Fibroblast of lung (primary cell): Measurements from ENCODE around the gene SYVN1. TPM values are rescaled to one million over a fixed set of nuclear protein-coding genes. Genes with fewer than 3 reads are reported as not detected.

ENCODE experiments used
- DNase-seq, 2 donors: peaks; one replicate each; pipeline versions ENCODE4 v3.0.0 to v3.0.0-alpha.2; 2010; ENCODE audit warnings: low read depth in 2 of 2
- H2AFZ ChIP-seq: 2 replicates; pipeline ENCODE4 v1.5.1; 2012; ENCODE audit warnings: low read length, control low read depth, inconsistent platforms
- H3K27ac ChIP-seq: 2 replicates; pipeline ENCODE4 v1.5.1; 2011; ENCODE audit warnings: low read length, control low read depth; ENCODE audit not compliant: insufficient read depth
- H3K27me3 ChIP-seq: 2 replicates; pipeline ENCODE4 v1.5.1; 2011; ENCODE audit warnings: mild to moderate bottlenecking, low read length; ENCODE audit not compliant: control insufficient read depth, insufficient read depth
- H3K36me3 ChIP-seq: 2 replicates; pipeline ENCODE4 v1.5.1; 2011; ENCODE audit warnings: low read length; ENCODE audit not compliant: control insufficient read depth, insufficient read depth
- H3K4me1 ChIP-seq: 2 replicates; pipeline ENCODE4 v1.5.1; 2011; ENCODE audit warnings: low read length; ENCODE audit not compliant: control insufficient read depth, insufficient read depth; ENCODE audit errors: extremely low read depth
- H3K4me2 ChIP-seq: 2 replicates; pipeline ENCODE4 v1.5.1; 2011; ENCODE audit warnings: low read length, control low read depth; ENCODE audit not compliant: insufficient read depth; ENCODE audit errors: extremely low read depth
- H3K4me3 ChIP-seq, 4 experiments: fragments of 200-600 bp in 1 of 4; sonication (generic) in 1 of 4; replicated peaks in 1 of 4; 2 replicates each; pipeline ENCODE4 v1.5.1; 2011 to 2016; ENCODE audit warnings: low read length in 4 of 4, low read depth in 3 of 4, mild to moderate bottlenecking in 3 of 4, control low read depth in 2 of 4, inconsistent platforms in 1 of 4, mixed read lengths in 1 of 4; ENCODE audit not compliant: insufficient read depth in 1 of 4; ENCODE audit errors: control extremely low read depth in 1 of 4
- H3K79me2 ChIP-seq: 2 replicates; pipeline ENCODE4 v1.5.1; 2012; ENCODE audit warnings: mild to moderate bottlenecking, low read length, inconsistent platforms; ENCODE audit not compliant: control insufficient read depth, insufficient read depth
- H3K9ac ChIP-seq: 2 replicates; pipeline ENCODE4 v1.5.1; 2011; ENCODE audit warnings: mild to moderate bottlenecking, low read length, control low read depth; ENCODE audit not compliant: insufficient read depth
- H3K9me3 ChIP-seq: 2 replicates; pipeline ENCODE4 v1.5.1; 2012; ENCODE audit warnings: low read depth, low read length; ENCODE audit not compliant: control insufficient read depth, insufficient read depth
- H4K20me1 ChIP-seq: 2 replicates; pipeline ENCODE4 v1.5.1; 2011; ENCODE audit warnings: low read length; ENCODE audit not compliant: control insufficient read depth, insufficient read depth; ENCODE audit errors: extremely low read depth
- CTCF ChIP-seq, 2 donors: IDR thresholded peaks in 1 of 2; conservative IDR thresholded peaks in 1 of 2; 1 replicate in 1 of 2; 2 replicates in 1 of 2; pipeline ENCODE4 v1.5.1; 2011 to 2012; ENCODE audit warnings: low read length in 2 of 2, control low read depth in 1 of 2, inconsistent platforms in 1 of 2, low read depth in 1 of 2, mild to moderate bottlenecking in 1 of 2
- EZH2 ChIP-seq: IDR thresholded peaks from 2 replicates; pipeline ENCODE4 v1.5.1; 2012; ENCODE audit warnings: low read length, control low read depth, mild to moderate bottlenecking; ENCODE audit errors: missing control alignments
- polyA plus RNA-seq, 2 donors: library from polyadenylated mRNA; depleted of rRNA in 1 of 2; stranded (reverse) in 1 of 2; unstranded in 1 of 2; fragments of >200 nt; gene quantifications; 2 replicates each; pipeline ENCODE4 v1.2.1, GENCODE V29; 2011 to 2012; ENCODE audit warnings: missing spikeins in 1 of 2
- total RNA-seq: library from RNA; depleted of rRNA; stranded (reverse); fragments of >200 nt; gene quantifications from 2 replicates; pipeline ENCODE4 v1.2.1, GENCODE V29; 2014

Gene SYVN1
- total and polyA plus RNA-seq, 2 donors (not counting 1 experiment from before 2014, with no cell fraction given) = 15.5 to 25.2 TPM

DNA sequence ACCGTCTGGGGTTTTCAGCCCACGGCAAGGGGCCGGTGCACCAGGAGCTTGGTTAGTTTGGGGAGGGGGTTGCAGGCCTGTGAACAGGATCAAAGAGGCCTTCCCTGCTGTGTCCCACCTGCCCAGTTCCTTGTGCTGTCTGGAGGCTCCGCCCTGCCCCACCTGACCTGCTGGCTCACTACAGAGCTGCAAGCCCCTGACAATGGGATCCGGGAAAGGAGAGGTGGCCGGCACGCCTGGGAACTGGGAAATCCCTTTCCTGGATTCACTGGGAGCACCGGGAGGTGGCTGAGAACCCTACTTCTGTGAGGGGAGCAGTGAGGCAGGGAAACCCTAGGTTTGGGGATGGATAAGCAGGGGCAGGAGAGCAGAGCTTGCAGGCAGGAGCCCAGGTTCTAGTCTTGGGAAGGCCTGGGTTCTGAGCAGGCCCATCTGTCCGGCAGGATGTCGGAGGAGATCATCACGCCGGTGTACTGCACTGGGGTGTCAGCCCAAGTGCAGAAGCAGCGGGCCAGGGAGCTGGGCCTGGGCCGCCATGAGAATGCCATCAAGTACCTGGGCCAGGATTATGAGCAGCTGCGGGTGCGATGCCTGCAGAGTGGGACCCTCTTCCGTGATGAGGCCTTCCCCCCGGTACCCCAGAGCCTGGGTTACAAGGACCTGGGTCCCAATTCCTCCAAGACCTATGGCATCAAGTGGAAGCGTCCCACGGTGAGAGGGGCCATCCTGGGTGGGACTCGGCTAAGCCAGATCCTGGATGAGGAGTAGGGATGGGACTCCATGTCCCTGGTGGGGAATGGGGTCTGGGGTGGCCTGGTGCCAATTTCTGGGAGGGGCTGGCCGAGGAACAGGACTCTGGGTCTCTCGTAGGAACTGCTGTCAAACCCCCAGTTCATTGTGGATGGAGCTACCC is 48.2 kb upstream of the SYVN1 start:
- DNase-seq = peak; percentile 11 to 21
- no peaks in the 10 kb centered on the region for H3K27me3 ChIP-seq
- peak overlapping the region; percentile 8 for H2AFZ ChIP-seq
- peak overlapping the region; percentile 94 for H3K4me2 ChIP-seq
- peak overlapping the region; percentile 88 for H3K9ac ChIP-seq
- H3K4me3 ChIP-seq = peak overlapping the region; percentile 71 to 93 (median 84)
- H4K20me1 ChIP-seq = no peaks in the 10 kb centered on the region
- peaks cover 33% of the 10 kb centered on the region for H3K79me2 ChIP-seq
- TF ChIP-seq CTCF (conservative IDR thresholded peaks at IDR 0.05 in 1 of 2, IDR thresholded peaks at IDR 0.05 in 1 of 2; ENCODE audit: low read depth in 1 of 2, low read length in 2 of 2) (no peak), EZH2 (no peak)
- peak overlapping the region; percentile 43 for H3K27ac ChIP-seq
- peaks cover 23% of the 10 kb centered on the region for H3K36me3 ChIP-seq
- no peaks in the 10 kb centered on the region for H3K9me3 ChIP-seq
- peaks cover 5% of the 10 kb centered on the region for H3K4me1 ChIP-seq

GRCh38 chr11:65181569-65182257 is 47.4 kb upstream of the SYVN1 start, which contains the start of gene CAPN1:
CAPN1 (plus strand) TSS chr11:65181928; CDS start chr11:65182702, 774 bp downstream.
- peaks cover 33% of the 10 kb centered on the region for H3K79me2 ChIP-seq
- H3K36me3 ChIP-seq = peaks cover 15% of the 10 kb centered on the region
- peak within 1 kb of the TSS; percentile 43 for H3K27ac ChIP-seq

More at GRCh38 chr11:65181569-65182257, 47.4 kb upstream of the SYVN1 start, which contains the start of gene CAPN1:
- DNase-seq = peak; percentile 85 to 90
- TF ChIP-seq CTCF (conservative IDR thresholded peaks at IDR 0.05 in 1 of 2, IDR thresholded peaks at IDR 0.05 in 1 of 2; ENCODE audit: low read depth in 1 of 2, low read length in 2 of 2) (no peak), EZH2 (no peak)
- Histone ChIP-seq H4K20me1 (no peaks in the 10 kb centered on the region), H3K4me2 (peak within 1 kb of the TSS; percentile 94), H3K27me3 (no peaks in the 10 kb centered on the region), H3K4me3 (peak within 1 kb of the TSS; percentile 83 to 93 (median 86)), H3K4me1 (peaks cover 5% of the 10 kb centered on the region), H2AFZ (peak within 1 kb of the TSS; percentile 81), H3K9ac (peak within 1 kb of the TSS; percentile 88), H3K9me3 (no peaks in the 10 kb centered on the region)
